ENCODE results near the gene TRPV5. TPM values are rescaled to one million over a fixed set of nuclear protein-coding genes. Genes with fewer than 3 reads are reported as not detected.

TRPV5 gene
- total and polyA plus RNA-seq, 2 of the 8 experiments (the other 6 are each of a cell fraction or from before 2014, with no cell fraction given): 0.03 TPM; not detected in 1

GRCh38 chr7:142876991-142877910 is 56.3 kb downstream of the TRPV5 start:
- FAIRE-seq: no peak
- Histone ChIP-seq H3K79me1 (ENCODE audit: low read depth, low read length) (no peaks in the 10 kb centered on the region), H3K56ac (replicated peaks; ENCODE audit: insufficient read length, low read depth, low read length) (no peak overlapping the region), H4K5ac (ENCODE audit: insufficient read length, low read depth, low read length) (no peak overlapping the region), H3K4ac (replicated peaks; ENCODE audit: insufficient read length, low read depth, low read length) (no peak overlapping the region), H2BK12ac (ENCODE audit: low read depth, low read length) (no peak overlapping the region), H4K8ac (ENCODE audit: extremely low read depth, insufficient read depth, low read length) (no peak overlapping the region), H3K4me2 (ENCODE audit: insufficient read depth in 1 of 2, low read depth in 2 of 2, low read length in 2 of 2) (no peak overlapping the region), H3K18ac (ENCODE audit: extremely low read depth, low read length) (no peak overlapping the region), H3K4me3 (ENCODE audit: extremely low read depth in 1 of 4, insufficient read depth in 2 of 4, low read depth in 3 of 4, low read length in 4 of 4) (no peak overlapping the region), H3K9me3 (ENCODE audit: insufficient read depth in 2 of 2, low read depth in 1 of 2, low read length in 1 of 2) (no peaks in the 10 kb centered on the region), H3K27ac (ENCODE audit: low read depth, low read length) (no peak overlapping the region), H3K23ac (ENCODE audit: insufficient read length) (no peak overlapping the region), H3K36me3 (ENCODE audit: control insufficient read depth in 2 of 4, insufficient read depth in 4 of 4, low read length in 3 of 4) (no peaks in the 10 kb centered on the region), H4K20me1 (replicated peaks in 1 of 2; ENCODE audit: control insufficient read depth in 1 of 2, insufficient read depth in 2 of 2, low read length in 2 of 2) (no peaks in the 10 kb centered on the region), H3K27me3 (replicated peaks in 1 of 4; ENCODE audit: control insufficient read depth in 3 of 4, extremely low read depth in 1 of 4, insufficient read depth in 3 of 4, low read length in 3 of 4) (peaks cover 0 to 2% (median 0%) of the 10 kb centered on the region in 4 experiments; a peak in 1 of 7 replicates), H3K4me1 (replicated peaks in 1 of 4; ENCODE audit: control insufficient read depth in 3 of 4, insufficient read depth in 4 of 4, low read length in 3 of 4) (no peaks in the 10 kb centered on the region), H2AFZ (ENCODE audit: low read length) (no peak overlapping the region), H4K91ac (replicated peaks; ENCODE audit: insufficient read length, low read length) (no peak overlapping the region), H2BK5ac (ENCODE audit: low read depth, low read length) (no peak overlapping the region), H3K9ac (replicated peaks in 1 of 4; ENCODE audit: extremely low read depth in 1 of 4, low read depth in 3 of 4, low read length in 3 of 4) (no peak overlapping the region), H2BK120ac (replicated peaks; ENCODE audit: low read depth, low read length) (no peak overlapping the region), H3K79me2 (ENCODE audit: control insufficient read depth in 1 of 2, insufficient read depth in 2 of 2, low read length in 2 of 2) (no peaks in the 10 kb centered on the region), H2BK15ac (ENCODE audit: low read length) (no peak overlapping the region), H2BK20ac (ENCODE audit: low read length) (no peak overlapping the region), H3K14ac (ENCODE audit: insufficient read length) (no peak overlapping the region), H3K23me2 (ENCODE audit: low read depth, low read length) (no peaks in the 10 kb centered on the region), H2AK5ac (ENCODE audit: low read depth, low read length) (no peak overlapping the region)
- ChIA-PET CTCF (ENCODE audit: partially characterized antibody) (interaction anchor here (1.1 to 13.9 kb wide), 8 partner anchors 10 to 126 kb away, joined by 3 to 332 read pairs (median 4); no protein-coding TSS in a partner anchor), POLR2A (ENCODE audit: partially characterized antibody) (interaction anchor here (0.6 kb wide), 1 partner anchor 48 kb away, joined by 3 read pairs; no protein-coding TSS in a partner anchor)
- 90% methylated on average over 18 of the region's 18 CpGs; no CpG with 5 or more reads in 1 of the 2 experiments for WGBS, 2 experiments (ENCODE audit: extremely low coverage in 1 of 2, insufficient coverage in 1 of 2, insufficient read length in 1 of 2, insufficient replicate concordance in 2 of 2, low coverage in 1 of 2, low lambda C conversion rate in 2 of 2, missing lambda C conversion rate in 1 of 2)
- no peak for DNase-seq (ENCODE audit: low read depth in 1 of 2, low spot score in 2 of 2)
- TF ChIP-seq GABPA (IDR thresholded peaks at IDR 0.05; ENCODE audit: borderline replicate concordance, insufficient read depth, low read length): no peak
- no peak for TF ChIP-seq NANOG (IDR thresholded peaks at IDR 0.05; ENCODE audit: insufficient read depth, low read depth, low read length, poor library complexity, severe bottlenecking)
- TF ChIP-seq CREB1 (IDR thresholded peaks at IDR 0.05): no peak
- no peak for TF ChIP-seq MAX (IDR thresholded peaks at IDR 0.05)
- TF ChIP-seq RXRA (IDR thresholded peaks at IDR 0.05; ENCODE audit: insufficient read depth, low read depth, low read length): no peak
- TF ChIP-seq E2F6 (IDR thresholded peaks at IDR 0.05): no peak
- no peak for TF ChIP-seq BRCA1 (IDR thresholded peaks at IDR 0.05; ENCODE audit: low read depth, low read length)
- TF ChIP-seq EGR1 (IDR thresholded peaks at IDR 0.05; ENCODE audit: borderline replicate concordance, low read depth, low read length): no peak

All from H1 (cell line).